Stimulated activated CD4-positive, alpha-beta T cell treated with anti-CD3 and anti-CD28 coated beads, Interleukin-4, amount 100 ng/mL, for 4 hours (primary cell): ENCODE data around the gene STK10.

Experiments used
- DNase-seq, 2 experiments: peaks; one replicate each; pipeline ENCODE4 v3.0.0-alpha.2; 2020

The STK10 gene

DNA sequence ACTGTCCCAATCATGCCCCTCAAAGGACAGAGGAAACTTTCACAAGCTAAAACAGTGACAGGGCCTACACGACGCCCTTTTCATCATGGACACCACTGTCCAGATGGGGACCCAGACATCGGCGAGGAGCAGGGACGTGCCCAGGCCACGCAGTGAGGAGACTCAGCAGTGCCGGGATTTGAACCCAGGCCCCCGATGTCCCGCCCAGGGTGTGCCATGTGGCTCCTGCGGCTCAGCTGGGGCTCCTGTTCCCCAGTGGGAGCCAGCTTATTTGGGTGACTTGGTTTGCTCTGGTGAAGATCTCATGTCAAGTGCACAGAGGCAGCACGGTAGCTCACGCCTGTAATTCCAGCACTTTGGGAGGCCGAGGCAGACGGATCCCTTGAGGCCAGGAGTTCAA, 82.2 kb downstream of the STK10 start:
- DNase-seq: no peak

DNA sequence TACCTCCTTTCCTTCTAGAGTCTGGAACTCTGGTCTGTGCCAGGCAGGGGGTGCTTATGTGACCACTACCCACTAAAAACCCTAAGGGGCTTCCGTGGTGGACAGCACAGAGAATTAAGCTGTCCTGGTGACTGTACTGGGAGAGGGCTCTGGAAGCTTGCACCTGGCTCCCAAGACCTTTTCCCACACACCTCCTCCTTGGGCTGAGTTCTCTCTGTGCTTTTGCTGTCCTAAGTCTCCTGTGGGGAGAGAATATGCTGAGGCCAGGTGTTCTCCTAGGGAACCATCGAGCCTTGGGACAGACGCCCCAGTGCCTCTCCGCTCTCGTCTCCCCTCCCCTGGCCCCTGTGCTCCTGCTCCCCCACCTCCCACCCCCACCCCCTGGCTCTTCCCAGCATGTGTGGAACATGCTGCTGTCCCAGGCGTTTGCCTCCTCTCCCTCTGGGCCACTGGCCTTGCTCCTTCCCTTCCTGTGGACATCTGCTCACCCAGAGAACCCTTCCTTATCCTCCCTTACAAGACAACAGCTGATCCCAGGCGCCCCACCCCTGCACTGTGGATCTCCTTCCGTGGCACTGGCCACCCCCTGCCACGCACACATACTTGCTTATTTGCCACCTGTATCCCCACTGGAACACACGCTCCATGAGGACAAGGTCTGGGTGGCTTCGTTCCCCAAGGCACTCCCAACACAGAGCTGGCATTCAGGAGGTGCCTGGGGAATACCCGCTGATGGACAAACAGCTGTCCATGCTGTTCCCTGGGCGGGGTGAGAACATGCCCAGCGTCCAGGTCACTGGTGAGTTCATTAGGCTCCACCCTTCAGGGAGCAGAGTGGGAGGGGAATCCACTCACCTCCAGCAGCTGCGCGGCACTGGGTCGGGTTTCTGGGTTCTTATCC, 83.0 kb downstream of the STK10 start:
- no peak for DNase-seq

- DNase-seq: no peak
Observed at GRCh38 chr5:172104021-172104420, 84.0 kb downstream of the STK10 start.

GRCh38 chr5:172102913-172103626, 85.0 kb downstream of the STK10 start:
- no peak for DNase-seq

- no peak for DNase-seq
Observed at GRCh38 chr5:172102218-172102870, 85.7 kb downstream of the STK10 start.

DNA sequence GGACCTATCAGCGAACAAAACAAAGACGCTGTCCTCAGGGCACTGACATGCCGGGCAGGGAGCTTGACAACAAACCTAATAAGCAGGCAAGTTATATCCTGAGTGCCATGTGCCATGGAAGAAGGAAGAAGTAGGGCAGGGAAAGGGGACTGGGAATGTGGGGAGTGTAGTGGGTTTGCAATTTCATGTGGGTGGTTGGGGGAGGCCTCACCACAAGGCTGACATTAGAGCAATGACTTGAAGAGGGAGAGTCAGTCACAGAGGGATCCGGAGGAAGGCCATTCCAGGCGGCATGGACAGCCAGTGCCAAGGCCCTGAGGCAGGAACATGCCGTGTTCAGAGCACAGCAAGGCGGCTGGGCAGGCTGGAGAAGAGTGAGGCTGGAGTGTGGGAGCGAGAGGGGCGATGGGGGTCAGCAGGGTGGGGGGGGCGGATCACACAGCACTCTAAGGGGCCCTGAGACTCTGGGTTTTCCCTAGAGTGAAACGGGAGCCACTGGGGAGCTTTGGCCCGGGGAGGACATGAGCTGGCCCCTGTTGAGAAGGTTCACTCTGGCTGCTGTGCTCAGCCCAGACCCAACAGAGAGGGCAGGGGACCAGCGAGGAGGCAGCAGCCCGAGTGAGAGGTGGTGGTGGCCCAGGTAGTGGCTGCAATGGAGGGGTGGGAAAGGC, 86.3 kb downstream of the STK10 start:
- DNase-seq: no peak

DNA sequence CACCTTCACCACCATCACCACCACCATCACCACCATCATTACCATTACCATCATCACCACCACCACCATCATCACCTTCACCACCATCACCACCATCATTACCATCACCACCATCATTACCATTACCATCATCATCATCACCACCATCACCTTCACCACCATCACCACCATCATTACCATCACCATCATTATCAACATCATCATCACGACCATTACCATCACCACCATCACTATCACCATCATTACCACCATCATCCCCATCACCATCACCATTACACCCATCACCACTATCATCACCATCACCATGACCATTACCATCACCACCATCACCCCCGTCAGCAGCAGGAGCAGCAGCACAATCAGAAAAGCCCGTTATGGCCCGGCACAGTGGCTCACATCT, 89.1 kb downstream of the STK10 start:
- DNase-seq: no peak

DNA sequence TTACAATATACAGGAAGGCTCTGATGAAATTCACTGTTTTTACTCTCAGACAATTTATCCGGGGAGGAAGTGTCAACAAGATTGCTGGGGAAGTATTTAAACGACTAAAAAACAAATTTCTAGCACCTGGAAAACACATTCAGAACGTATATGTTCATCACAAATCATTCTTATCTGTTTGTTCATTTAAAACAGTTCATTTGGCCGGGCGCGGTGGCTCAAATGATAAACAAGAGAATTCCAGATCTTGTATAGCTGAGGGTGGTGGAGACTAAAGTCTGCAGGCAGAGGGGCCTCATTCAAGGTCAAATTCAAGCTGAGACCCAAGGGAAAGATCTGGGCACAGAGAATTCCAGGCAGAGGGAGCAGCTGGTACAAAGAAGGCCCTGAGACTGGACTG, 90.0 kb downstream of the STK10 start:
- DNase-seq: no peak

DNA sequence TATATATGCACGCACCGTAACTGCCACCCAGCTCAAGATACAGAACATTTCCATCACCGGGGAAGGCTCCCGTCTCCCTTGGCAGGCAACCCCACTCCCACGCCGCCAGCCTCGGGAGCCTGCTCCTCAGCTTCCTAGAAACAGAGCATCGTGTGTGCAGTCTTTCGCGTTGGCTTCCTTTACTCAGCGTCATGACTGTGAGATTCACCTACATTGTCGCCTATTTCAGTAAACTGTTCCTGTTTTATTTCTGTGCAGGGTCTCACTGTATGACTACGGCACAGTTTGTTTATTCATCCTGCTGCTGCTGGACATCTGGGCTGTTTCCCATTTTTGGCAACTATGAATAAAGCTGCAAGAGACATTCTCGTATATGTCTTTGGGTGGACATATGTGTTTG, 90.7 kb downstream of the STK10 start:
- no peak for DNase-seq

- no peak for DNase-seq
Observed at GRCh38 chr5:172096207-172096940, 91.7 kb downstream of the STK10 start.

DNA sequence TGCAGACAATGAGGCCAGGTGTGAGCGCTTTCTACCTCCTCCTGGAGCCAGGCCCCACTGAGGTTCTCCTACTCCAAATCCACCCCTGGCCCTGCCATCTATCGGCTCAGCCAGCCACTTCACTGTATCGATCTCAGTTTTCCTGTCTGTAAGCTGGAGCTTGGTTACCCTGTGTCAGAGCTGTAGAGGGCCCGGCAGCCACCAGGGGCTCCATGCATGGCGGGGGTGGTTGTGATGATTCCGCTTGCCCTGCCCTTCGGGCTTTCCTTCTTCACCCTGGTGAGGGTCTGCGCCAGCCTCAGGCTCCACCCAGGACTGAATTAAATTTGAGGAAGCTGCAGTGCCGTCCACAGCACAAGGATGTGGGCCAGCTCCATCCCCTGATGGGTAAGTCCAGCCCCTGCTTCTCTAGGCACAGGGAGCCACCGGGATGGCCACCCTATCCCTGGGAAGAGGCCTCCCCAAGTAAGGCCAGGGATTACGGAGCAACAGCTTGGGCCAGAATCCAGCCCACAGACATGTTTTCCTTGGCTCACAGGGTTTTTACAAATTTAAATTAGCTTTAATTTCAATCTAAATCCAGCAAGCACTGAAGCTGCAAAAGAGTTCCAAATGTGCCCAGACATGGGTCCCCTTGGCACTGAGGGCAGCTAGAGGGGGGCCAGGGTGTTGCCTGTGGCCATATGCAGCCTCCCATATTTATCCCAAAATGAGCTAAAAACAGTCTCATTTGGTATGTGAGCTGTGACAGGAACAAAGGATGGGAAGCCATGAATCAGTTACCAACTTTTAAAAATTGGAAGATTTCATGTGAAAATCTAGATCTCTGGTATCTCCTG, 92.4 kb downstream of the STK10 start:
- DNase-seq: no peak

DNA sequence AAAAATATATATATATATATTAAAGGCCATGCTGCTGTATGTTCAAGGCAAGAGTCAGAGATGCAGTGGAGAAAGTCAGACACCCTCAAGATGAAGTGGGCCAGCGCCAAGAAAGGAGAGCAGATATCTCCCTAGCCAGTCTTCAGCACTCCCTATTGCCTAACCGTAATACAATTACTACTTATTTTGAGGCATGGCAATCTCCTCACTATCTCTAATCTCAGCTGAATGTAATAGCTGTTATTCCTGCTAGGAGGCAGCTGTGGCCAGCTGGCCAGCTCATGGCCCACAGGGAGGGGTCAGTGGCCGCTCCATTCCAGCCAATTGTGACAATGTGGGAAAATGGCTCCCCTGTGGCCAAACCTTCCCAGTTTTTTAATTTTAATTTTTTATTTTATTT, 94.1 kb downstream of the STK10 start:
- DNase-seq: no peak

DNA sequence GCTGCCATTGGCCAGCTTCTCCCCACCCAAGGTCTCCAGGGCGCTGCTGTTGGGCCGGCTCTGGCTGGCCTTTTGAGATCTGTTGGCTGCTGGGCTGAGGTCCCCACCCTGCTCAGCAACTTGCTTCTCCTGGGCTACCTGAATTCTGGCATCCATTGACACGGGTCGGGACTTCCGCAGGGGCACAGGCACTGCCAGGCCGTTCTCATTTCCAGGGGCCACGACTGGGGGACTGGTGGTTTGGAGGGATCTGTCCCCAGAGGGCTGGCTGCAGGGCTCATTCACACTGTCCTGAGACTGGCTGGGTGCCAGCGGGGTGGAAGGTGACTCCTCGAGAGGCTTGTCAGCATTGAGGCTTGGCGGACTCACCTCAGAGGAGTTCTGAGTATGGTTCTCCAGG, 94.5 kb downstream of the STK10 start:
- no peak for DNase-seq

GRCh38 chr5:172091956-172092732, 95.9 kb downstream of the STK10 start:
- no peak for DNase-seq

- DNase-seq: no peak
Observed at GRCh38 chr5:172090976-172091547, 97.0 kb downstream of the STK10 start.

DNA sequence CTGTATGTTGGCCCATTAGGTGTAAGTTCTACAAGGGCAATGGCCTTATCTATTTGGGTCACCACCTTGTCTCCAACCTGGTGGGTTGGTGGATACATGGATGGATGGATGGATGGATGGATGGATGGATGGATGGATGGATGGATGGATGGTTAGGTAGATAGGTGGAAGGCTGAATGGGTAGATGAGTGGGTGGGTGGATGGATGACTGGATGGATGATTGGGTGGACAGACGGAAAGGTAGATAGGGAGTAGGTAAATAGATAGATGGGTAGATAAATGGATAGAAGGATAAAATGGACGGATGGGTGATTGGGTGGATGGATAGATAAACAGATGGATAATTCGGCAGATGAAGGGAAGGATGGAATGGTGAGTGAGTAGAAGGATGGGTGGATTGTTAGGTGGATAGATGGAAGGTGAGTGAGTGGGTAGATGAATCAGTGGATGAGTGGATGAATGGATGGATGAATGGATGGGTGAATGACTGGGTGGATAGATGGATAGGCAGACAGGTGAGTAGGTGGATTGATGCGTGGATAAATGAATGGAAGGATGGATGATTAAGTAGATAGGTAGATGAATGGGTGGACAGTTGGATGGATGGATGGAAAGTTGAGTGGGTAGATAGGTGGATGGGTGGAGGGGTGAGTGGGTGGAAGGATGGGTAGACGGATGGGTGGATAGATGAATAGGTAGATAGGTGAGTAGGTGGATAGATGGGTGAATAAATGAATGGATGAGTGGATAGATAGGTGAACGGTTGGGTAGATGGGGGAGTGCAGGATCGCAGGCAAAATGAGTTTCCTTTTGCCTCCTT, 98.5 kb downstream of the STK10 start:
- DNase-seq: no peak

DNA sequence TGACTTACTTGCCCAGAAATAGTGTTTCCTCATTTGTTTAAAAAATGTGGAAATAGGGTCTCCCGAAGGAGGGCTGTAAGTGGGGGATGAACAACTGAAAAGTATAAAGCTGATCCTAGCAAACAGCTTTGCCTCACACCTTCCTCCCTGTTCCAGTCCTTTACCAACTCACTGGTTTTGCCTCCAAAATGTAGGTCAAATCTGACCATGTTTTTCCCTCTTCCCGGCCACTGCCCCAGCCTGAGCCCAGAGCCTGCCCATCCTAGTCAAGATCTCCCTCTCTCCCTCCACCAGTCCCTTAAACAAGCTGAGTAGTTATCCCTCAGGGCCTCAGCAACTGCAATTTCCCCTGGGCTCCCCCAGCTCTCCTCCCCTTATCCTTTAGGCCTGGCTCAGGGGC, 99.2 kb downstream of the STK10 start:
- DNase-seq: no peak

GRCh38 chr5:172086194-172086975, 101.6 kb downstream of the STK10 start:
- DNase-seq: no peak

DNA sequence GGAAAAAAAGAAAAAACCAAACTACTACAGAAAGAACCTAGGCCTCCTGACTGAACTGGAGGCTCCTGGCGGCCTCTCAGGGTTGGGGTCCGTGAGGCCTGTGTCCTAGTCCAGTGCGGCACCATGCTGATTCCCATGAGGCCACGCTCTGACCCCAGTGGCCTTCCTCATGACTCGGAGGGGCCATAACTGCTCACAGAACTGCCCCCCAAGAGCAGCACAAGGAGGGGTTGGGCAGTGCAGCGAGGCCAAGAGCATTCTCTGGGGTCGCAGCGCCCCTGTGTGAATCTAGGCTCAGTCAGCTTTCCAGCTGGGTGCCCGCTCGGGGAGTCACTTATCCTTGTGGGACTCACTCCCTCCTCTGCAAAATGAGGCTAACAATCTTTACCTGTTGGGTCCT, 102.3 kb downstream of the STK10 start:
- no peak for DNase-seq
